Fibroblast of lung (primary cell): ENCODE data around the gene GDF2. TPM values are rescaled to one million over a fixed set of nuclear protein-coding genes. Genes with fewer than 3 reads are reported as not detected.

ENCODE experiments used
- DNase-seq, 2 donors: peaks; one replicate each; pipeline versions ENCODE4 v3.0.0 to v3.0.0-alpha.2; 2010; ENCODE audit warnings: low read depth in 2 of 2
- H2AFZ ChIP-seq: 2 replicates; pipeline ENCODE4 v1.5.1; 2012; ENCODE audit warnings: low read length, control low read depth, inconsistent platforms
- H3K27ac ChIP-seq: 2 replicates; pipeline ENCODE4 v1.5.1; 2011; ENCODE audit warnings: low read length, control low read depth; ENCODE audit not compliant: insufficient read depth
- H3K27me3 ChIP-seq: 2 replicates; pipeline ENCODE4 v1.5.1; 2011; ENCODE audit warnings: mild to moderate bottlenecking, low read length; ENCODE audit not compliant: control insufficient read depth, insufficient read depth
- H3K36me3 ChIP-seq: 2 replicates; pipeline ENCODE4 v1.5.1; 2011; ENCODE audit warnings: low read length; ENCODE audit not compliant: control insufficient read depth, insufficient read depth
- H3K4me1 ChIP-seq: 2 replicates; pipeline ENCODE4 v1.5.1; 2011; ENCODE audit warnings: low read length; ENCODE audit not compliant: control insufficient read depth, insufficient read depth; ENCODE audit errors: extremely low read depth
- H3K4me2 ChIP-seq: 2 replicates; pipeline ENCODE4 v1.5.1; 2011; ENCODE audit warnings: low read length, control low read depth; ENCODE audit not compliant: insufficient read depth; ENCODE audit errors: extremely low read depth
- H3K4me3 ChIP-seq, 4 experiments: fragments of 200-600 bp in 1 of 4; sonication (generic) in 1 of 4; replicated peaks in 1 of 4; 2 replicates each; pipeline ENCODE4 v1.5.1; 2011 to 2016; ENCODE audit warnings: low read length in 4 of 4, low read depth in 3 of 4, mild to moderate bottlenecking in 3 of 4, control low read depth in 2 of 4, inconsistent platforms in 1 of 4, mixed read lengths in 1 of 4; ENCODE audit not compliant: insufficient read depth in 1 of 4; ENCODE audit errors: control extremely low read depth in 1 of 4
- H3K79me2 ChIP-seq: 2 replicates; pipeline ENCODE4 v1.5.1; 2012; ENCODE audit warnings: mild to moderate bottlenecking, low read length, inconsistent platforms; ENCODE audit not compliant: control insufficient read depth, insufficient read depth
- H3K9ac ChIP-seq: 2 replicates; pipeline ENCODE4 v1.5.1; 2011; ENCODE audit warnings: mild to moderate bottlenecking, low read length, control low read depth; ENCODE audit not compliant: insufficient read depth
- H3K9me3 ChIP-seq: 2 replicates; pipeline ENCODE4 v1.5.1; 2012; ENCODE audit warnings: low read depth, low read length; ENCODE audit not compliant: control insufficient read depth, insufficient read depth
- H4K20me1 ChIP-seq: 2 replicates; pipeline ENCODE4 v1.5.1; 2011; ENCODE audit warnings: low read length; ENCODE audit not compliant: control insufficient read depth, insufficient read depth; ENCODE audit errors: extremely low read depth
- EZH2 ChIP-seq: IDR thresholded peaks from 2 replicates; pipeline ENCODE4 v1.5.1; 2012; ENCODE audit warnings: low read length, control low read depth, mild to moderate bottlenecking; ENCODE audit errors: missing control alignments
- polyA plus RNA-seq, 2 donors: library from polyadenylated mRNA; depleted of rRNA in 1 of 2; stranded (reverse) in 1 of 2; unstranded in 1 of 2; fragments of >200 nt; gene quantifications; 2 replicates each; pipeline ENCODE4 v1.2.1, GENCODE V29; 2011 to 2012; ENCODE audit warnings: missing spikeins in 1 of 2
- total RNA-seq: library from RNA; depleted of rRNA; stranded (reverse); fragments of >200 nt; gene quantifications from 2 replicates; pipeline ENCODE4 v1.2.1, GENCODE V29; 2014
- TF ChIP-seq, protein P1 (sequence below), 2 donors: IDR thresholded peaks in 1 of 2; conservative IDR thresholded peaks in 1 of 2; 1 replicate in 1 of 2; 2 replicates in 1 of 2; pipeline ENCODE4 v1.5.1; 2011 to 2012; ENCODE audit warnings: low read length in 2 of 2, control low read depth in 1 of 2, inconsistent platforms in 1 of 2, low read depth in 1 of 2, mild to moderate bottlenecking in 1 of 2

GDF2 gene
- total and polyA plus RNA-seq, 2 donors (not counting 1 experiment from before 2014, with no cell fraction given) = not detected

- Histone ChIP-seq H3K9ac (no peak overlapping the region), H3K9me3 (no peaks in the 10 kb centered on the region), H3K4me3 (no peak overlapping the region), H3K36me3 (no peaks in the 10 kb centered on the region), H3K27me3 (peaks cover 4% of the 10 kb centered on the region), H3K4me1 (no peaks in the 10 kb centered on the region), H3K79me2 (no peaks in the 10 kb centered on the region), H3K4me2 (no peak overlapping the region), H3K27ac (no peak overlapping the region), H4K20me1 (no peaks in the 10 kb centered on the region), H2AFZ (no peak overlapping the region)
- TF ChIP-seq, protein P1, sequence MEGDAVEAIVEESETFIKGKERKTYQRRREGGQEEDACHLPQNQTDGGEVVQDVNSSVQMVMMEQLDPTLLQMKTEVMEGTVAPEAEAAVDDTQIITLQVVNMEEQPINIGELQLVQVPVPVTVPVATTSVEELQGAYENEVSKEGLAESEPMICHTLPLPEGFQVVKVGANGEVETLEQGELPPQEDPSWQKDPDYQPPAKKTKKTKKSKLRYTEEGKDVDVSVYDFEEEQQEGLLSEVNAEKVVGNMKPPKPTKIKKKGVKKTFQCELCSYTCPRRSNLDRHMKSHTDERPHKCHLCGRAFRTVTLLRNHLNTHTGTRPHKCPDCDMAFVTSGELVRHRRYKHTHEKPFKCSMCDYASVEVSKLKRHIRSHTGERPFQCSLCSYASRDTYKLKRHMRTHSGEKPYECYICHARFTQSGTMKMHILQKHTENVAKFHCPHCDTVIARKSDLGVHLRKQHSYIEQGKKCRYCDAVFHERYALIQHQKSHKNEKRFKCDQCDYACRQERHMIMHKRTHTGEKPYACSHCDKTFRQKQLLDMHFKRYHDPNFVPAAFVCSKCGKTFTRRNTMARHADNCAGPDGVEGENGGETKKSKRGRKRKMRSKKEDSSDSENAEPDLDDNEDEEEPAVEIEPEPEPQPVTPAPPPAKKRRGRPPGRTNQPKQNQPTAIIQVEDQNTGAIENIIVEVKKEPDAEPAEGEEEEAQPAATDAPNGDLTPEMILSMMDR (conservative IDR thresholded peaks at IDR 0.05 in 1 of 2, IDR thresholded peaks at IDR 0.05 in 1 of 2; ENCODE audit: low read depth in 1 of 2, low read length in 2 of 2) = no peak
- TF ChIP-seq EZH2 = no peak
- DNase-seq = no peak
These were observed 44.7 kb upstream of the GDF2 start for GRCh38 chr10:47277352-47278151.

DNA sequence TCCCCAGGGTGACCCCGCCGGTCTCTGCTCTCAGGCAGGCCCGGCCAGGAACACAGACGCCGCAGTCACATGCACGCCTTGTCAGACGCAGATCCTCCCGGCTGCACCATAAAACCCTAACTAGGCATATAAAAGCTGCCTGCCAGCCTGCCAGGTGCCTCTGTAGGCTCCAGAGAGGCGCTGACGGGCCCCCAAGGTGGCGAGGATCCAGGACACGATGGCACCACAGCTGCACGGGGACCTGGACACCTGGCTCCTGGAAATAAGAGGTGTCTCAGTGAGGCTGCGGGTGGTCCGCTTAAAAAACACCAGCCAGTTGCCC lies 44.1 kb upstream of the GDF2 start:
- Histone ChIP-seq H4K20me1 (no peaks in the 10 kb centered on the region), H3K4me1 (no peaks in the 10 kb centered on the region), H3K27me3 (peaks cover 4% of the 10 kb centered on the region), H3K36me3 (no peaks in the 10 kb centered on the region), H2AFZ (no peak overlapping the region), H3K27ac (no peak overlapping the region), H3K9ac (no peak overlapping the region), H3K4me2 (no peak overlapping the region), H3K79me2 (no peaks in the 10 kb centered on the region), H3K9me3 (no peaks in the 10 kb centered on the region), H3K4me3 (no peak overlapping the region)
- TF ChIP-seq, protein P1 (conservative IDR thresholded peaks at IDR 0.05 in 1 of 2, IDR thresholded peaks at IDR 0.05 in 1 of 2; ENCODE audit: low read depth in 1 of 2, low read length in 2 of 2) = no peak
- no peak for TF ChIP-seq EZH2
- no peak for DNase-seq

DNA sequence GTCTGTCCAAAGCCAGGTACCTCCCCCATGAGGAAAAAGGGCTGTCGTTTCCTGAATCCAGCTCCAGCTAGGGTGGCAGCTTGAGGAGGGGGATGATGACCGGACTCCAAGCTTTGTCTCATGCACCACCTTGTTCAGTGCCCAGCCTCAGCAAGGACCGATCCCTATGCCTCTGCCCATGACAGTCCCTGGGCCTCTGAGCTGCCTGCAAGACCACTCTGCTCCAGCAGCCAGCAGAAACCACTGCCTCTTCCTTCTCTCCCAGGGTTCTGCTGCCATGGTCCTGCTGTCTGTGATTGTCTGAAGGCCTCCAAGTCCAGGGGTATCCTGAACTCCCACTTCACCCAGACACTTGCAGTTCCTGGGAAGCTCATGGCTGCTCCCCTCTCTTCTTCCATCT lies 43.5 kb upstream of the GDF2 start:
- Histone ChIP-seq H3K4me3 (no peak overlapping the region), H4K20me1 (no peaks in the 10 kb centered on the region), H3K36me3 (no peaks in the 10 kb centered on the region), H3K9ac (no peak overlapping the region), H3K9me3 (no peaks in the 10 kb centered on the region), H3K27me3 (peaks cover 4% of the 10 kb centered on the region), H2AFZ (no peak overlapping the region), H3K4me2 (no peak overlapping the region), H3K4me1 (no peaks in the 10 kb centered on the region), H3K79me2 (no peaks in the 10 kb centered on the region), H3K27ac (no peak overlapping the region)
- no peak for TF ChIP-seq EZH2
- TF ChIP-seq, protein P1 (conservative IDR thresholded peaks at IDR 0.05 in 1 of 2, IDR thresholded peaks at IDR 0.05 in 1 of 2; ENCODE audit: low read depth in 1 of 2, low read length in 2 of 2) = no peak
- no peak for DNase-seq
